ENCODE results near the gene MSRB3.
A peak's percentile ranks its signal among the peaks of the same experiment; 100 is the strongest.

DNA sequence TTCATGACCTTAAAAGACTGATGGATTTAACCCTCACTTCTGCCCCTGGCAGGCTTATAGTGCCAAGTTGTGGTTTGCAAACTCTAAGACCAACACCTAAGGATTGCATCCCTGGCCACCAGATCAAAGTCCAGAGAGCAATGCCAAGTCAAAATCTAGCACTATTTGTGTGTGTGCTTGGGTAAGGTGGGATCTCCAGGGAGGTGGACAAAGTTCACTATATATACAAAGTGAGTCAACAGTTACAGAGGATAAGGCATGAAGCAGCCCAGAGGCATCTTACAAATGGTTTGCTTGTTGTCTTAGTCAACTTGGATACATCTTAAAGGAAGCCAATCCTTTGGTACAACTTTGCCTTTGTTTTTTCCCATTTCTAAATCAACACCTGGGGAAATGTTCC is 137.3 kb downstream of the MSRB3 start:
- TF ChIP-seq POLR2AphosphoS5 (IDR thresholded peaks at IDR 0.05) (peak in 2 of 3 donors; percentile 10 to 61), POLR2A (IDR thresholded peaks at IDR 0.05) (no peak), EP300 (IDR thresholded peaks at IDR 0.05) (no peak)
- TF ChIP-seq, protein P1, sequence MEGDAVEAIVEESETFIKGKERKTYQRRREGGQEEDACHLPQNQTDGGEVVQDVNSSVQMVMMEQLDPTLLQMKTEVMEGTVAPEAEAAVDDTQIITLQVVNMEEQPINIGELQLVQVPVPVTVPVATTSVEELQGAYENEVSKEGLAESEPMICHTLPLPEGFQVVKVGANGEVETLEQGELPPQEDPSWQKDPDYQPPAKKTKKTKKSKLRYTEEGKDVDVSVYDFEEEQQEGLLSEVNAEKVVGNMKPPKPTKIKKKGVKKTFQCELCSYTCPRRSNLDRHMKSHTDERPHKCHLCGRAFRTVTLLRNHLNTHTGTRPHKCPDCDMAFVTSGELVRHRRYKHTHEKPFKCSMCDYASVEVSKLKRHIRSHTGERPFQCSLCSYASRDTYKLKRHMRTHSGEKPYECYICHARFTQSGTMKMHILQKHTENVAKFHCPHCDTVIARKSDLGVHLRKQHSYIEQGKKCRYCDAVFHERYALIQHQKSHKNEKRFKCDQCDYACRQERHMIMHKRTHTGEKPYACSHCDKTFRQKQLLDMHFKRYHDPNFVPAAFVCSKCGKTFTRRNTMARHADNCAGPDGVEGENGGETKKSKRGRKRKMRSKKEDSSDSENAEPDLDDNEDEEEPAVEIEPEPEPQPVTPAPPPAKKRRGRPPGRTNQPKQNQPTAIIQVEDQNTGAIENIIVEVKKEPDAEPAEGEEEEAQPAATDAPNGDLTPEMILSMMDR (IDR thresholded peaks at IDR 0.05), result no peak
